ENCODE results near the gene SLITRK5.

GRCh38 chr13:87680298-87680697 lies 9.1 kb downstream of the SLITRK5 start:
- TF ChIP-seq CTCF (conservative IDR thresholded peaks at IDR 0.05) (peak; percentile 29), ZFX (IDR thresholded peaks at IDR 0.05) (no peak)
